ENCODE data around the gene LRRC4C.
"Not testable (repeated sequence)": the region's sequence is repeated elsewhere in the genome, so short reads cannot be mapped to it uniquely, and the experiment has no call there.

Gene LRRC4C

DNA sequence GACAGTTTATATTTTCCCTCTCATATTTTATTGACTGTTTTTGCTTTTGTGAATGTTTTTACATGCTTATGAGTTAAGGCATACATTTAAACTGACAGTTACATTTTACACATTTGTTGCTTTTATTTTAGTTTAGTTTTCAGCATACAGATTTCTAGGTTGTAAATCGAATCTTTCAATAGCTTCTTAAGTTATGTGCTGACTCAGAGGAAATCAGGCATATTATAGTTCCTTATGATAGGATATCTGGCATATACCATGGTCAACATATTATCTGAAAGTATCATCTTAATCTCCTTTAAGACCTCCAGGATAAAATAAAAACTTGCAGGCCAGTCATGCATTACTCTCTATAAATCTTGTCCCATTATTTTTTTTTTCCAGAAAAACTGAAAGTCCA is 916.6 kb downstream of the LRRC4C start:
- Histone ChIP-seq H4K12ac (ENCODE audit: low read depth, low read length) (no peak overlapping the region), H3K4ac (ENCODE audit: low read depth, low read length) (no peak overlapping the region), H4K91ac (ENCODE audit: low read depth, low read length) (no peak overlapping the region), H3K4me3 (ENCODE audit: low read depth, low read length) (no peak overlapping the region), H2BK12ac (ENCODE audit: low read length) (no peak overlapping the region), H3K9me3 (ENCODE audit: insufficient read depth, low read depth, low read length) (no peaks in the 10 kb centered on the region), H2AFZ (ENCODE audit: insufficient read depth, low read length, poor library complexity) (no peak overlapping the region), H3K27ac (ENCODE audit: low read depth, low read length) (no peak overlapping the region), H3K4me1 (ENCODE audit: control insufficient read depth in 1 of 2, insufficient read depth in 2 of 2, low read length in 2 of 2) (no peaks in the 10 kb centered on the region), H4K8ac (ENCODE audit: low read depth, low read length) (no peak overlapping the region), H3K36me3 (ENCODE audit: control insufficient read depth in 1 of 2, insufficient read depth in 2 of 2, low read length in 2 of 2) (no peaks in the 10 kb centered on the region), H3K14ac (ENCODE audit: low read length) (no peak overlapping the region), H3K27me3 (ENCODE audit: insufficient read depth, low read length) (no peaks in the 10 kb centered on the region), H2BK5ac (ENCODE audit: low read depth, low read length, poor library complexity) (no peak overlapping the region), H2BK120ac (ENCODE audit: insufficient read depth, low read length, poor library complexity) (no peak overlapping the region), H2AK5ac (ENCODE audit: low read length) (no peak overlapping the region), H3K79me2 (ENCODE audit: control insufficient read depth, insufficient read depth, low read length, poor library complexity) (no peaks in the 10 kb centered on the region), H3K9ac (ENCODE audit: low read length) (no peak overlapping the region), H3K23ac (ENCODE audit: low read length) (no peak overlapping the region), H3K18ac (ENCODE audit: low read length) (no peak overlapping the region), H3K4me2 (ENCODE audit: low read length) (no peak overlapping the region), H3K79me1 (ENCODE audit: low read length) (no peaks in the 10 kb centered on the region)
- DNase-seq = no peak
- WGBS (ENCODE audit: extremely low coverage, insufficient coverage, insufficient read length) = no CpG with 5 or more reads among the region's 1 CpG

DNA sequence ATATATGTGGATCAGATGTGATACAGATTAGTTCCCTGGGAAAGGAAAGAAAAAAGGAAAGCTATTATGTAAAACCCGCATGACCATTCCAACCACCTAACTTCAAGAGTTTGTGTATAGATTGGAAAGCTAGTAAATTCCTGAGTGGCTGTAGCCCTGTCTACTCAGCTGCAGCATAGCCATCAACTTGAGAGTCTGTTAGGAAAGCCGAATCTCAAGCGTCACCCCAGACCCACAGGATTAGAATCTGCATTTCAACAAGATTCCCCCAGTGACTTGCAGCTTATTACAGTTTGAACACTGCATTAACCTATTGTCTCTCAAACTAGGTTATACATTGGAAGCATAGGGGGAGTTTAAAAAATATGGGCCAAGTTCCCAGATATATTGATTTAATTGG is 921.7 kb downstream of the LRRC4C start:
- no peak overlapping the region for H2AK5ac ChIP-seq (ENCODE audit: low read length)
- no peak overlapping the region for H3K14ac ChIP-seq (ENCODE audit: low read length)
- no peak overlapping the region for H3K9ac ChIP-seq (ENCODE audit: low read length)
- no peak overlapping the region for H4K12ac ChIP-seq (ENCODE audit: low read depth, low read length)
- no peak overlapping the region for H2AFZ ChIP-seq (ENCODE audit: insufficient read depth, low read length, poor library complexity)
- WGBS (ENCODE audit: extremely low coverage, insufficient coverage, insufficient read length) = no CpG with 5 or more reads among the region's 3 CpGs
- no peak overlapping the region for H4K8ac ChIP-seq (ENCODE audit: low read depth, low read length)
- H3K27ac ChIP-seq (ENCODE audit: low read depth, low read length) = no peak overlapping the region
- no peak for DNase-seq
- no peak overlapping the region for H3K4me3 ChIP-seq (ENCODE audit: low read depth, low read length)
- H3K9me3 ChIP-seq (ENCODE audit: insufficient read depth, low read depth, low read length) = no peaks in the 10 kb centered on the region
- H3K4ac ChIP-seq (ENCODE audit: low read depth, low read length) = no peak overlapping the region
- H3K27me3 ChIP-seq (ENCODE audit: insufficient read depth, low read length) = no peaks in the 10 kb centered on the region
- no peak overlapping the region for H2BK12ac ChIP-seq (ENCODE audit: low read length)
- H3K18ac ChIP-seq (ENCODE audit: low read length) = no peak overlapping the region
- H3K4me1 ChIP-seq (ENCODE audit: control insufficient read depth in 1 of 2, insufficient read depth in 2 of 2, low read length in 2 of 2) = no peaks in the 10 kb centered on the region
- no peak overlapping the region for H2BK120ac ChIP-seq (ENCODE audit: insufficient read depth, low read length, poor library complexity)
- H3K23ac ChIP-seq (ENCODE audit: low read length) = no peak overlapping the region
- no peak overlapping the region for H4K91ac ChIP-seq (ENCODE audit: low read depth, low read length)
- no peak overlapping the region for H2BK5ac ChIP-seq (ENCODE audit: low read depth, low read length, poor library complexity)
- H3K79me2 ChIP-seq (ENCODE audit: control insufficient read depth, insufficient read depth, low read length, poor library complexity) = no peaks in the 10 kb centered on the region
- H3K4me2 ChIP-seq (ENCODE audit: low read length) = no peak overlapping the region
- no peaks in the 10 kb centered on the region for H3K36me3 ChIP-seq (ENCODE audit: control insufficient read depth in 1 of 2, insufficient read depth in 2 of 2, low read length in 2 of 2)
- H3K79me1 ChIP-seq (ENCODE audit: low read length) = no peaks in the 10 kb centered on the region

DNA sequence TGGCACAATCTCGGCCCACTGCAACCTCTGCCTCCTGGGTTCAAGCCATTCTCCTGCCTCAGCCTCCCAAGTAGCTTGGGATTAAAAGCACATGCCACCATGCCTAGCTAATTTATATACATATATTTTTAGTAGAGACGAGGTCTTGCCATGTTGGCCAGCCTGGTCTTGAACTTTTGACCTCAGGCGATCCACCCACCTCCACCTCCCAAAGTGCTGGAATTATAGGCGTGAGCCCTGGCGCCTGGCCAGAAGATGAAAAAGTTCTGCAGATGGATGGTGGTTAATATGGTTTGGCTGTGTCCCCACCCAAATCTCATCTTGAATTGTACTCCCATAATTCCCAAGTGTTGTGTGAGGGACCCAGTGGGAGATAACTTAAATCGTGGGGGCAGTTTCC is 937.4 kb downstream of the LRRC4C start:
- H3K9me3 ChIP-seq (ENCODE audit: insufficient read depth, low read depth, low read length); H3K23ac ChIP-seq (ENCODE audit: low read length); H4K8ac ChIP-seq (ENCODE audit: low read depth, low read length); H3K9ac ChIP-seq (ENCODE audit: low read length); H3K14ac ChIP-seq (ENCODE audit: low read length); H4K91ac ChIP-seq (ENCODE audit: low read depth, low read length); H2BK5ac ChIP-seq (ENCODE audit: low read depth, low read length, poor library complexity); H2AFZ ChIP-seq (ENCODE audit: insufficient read depth, low read length, poor library complexity); H3K79me2 ChIP-seq (ENCODE audit: control insufficient read depth, insufficient read depth, low read length, poor library complexity); H4K12ac ChIP-seq (ENCODE audit: low read depth, low read length); H3K27me3 ChIP-seq (ENCODE audit: insufficient read depth, low read length); H3K4ac ChIP-seq (ENCODE audit: low read depth, low read length); H3K79me1 ChIP-seq (ENCODE audit: low read length); H2AK5ac ChIP-seq (ENCODE audit: low read length); H3K18ac ChIP-seq (ENCODE audit: low read length); DNase-seq; H2BK120ac ChIP-seq (ENCODE audit: insufficient read depth, low read length, poor library complexity); H2BK12ac ChIP-seq (ENCODE audit: low read length); H3K4me3 ChIP-seq (ENCODE audit: low read depth, low read length); H3K4me2 ChIP-seq (ENCODE audit: low read length); H3K27ac ChIP-seq (ENCODE audit: low read depth, low read length); H3K4me1 ChIP-seq (ENCODE audit: control insufficient read depth in 1 of 2, insufficient read depth in 2 of 2, low read length in 2 of 2); H3K36me3 ChIP-seq (ENCODE audit: control insufficient read depth in 1 of 2, insufficient read depth in 2 of 2, low read length in 2 of 2): not testable (repeated sequence)
- WGBS (ENCODE audit: extremely low coverage, insufficient coverage, insufficient read length) = no CpG with 5 or more reads among the region's 6 CpGs

DNA sequence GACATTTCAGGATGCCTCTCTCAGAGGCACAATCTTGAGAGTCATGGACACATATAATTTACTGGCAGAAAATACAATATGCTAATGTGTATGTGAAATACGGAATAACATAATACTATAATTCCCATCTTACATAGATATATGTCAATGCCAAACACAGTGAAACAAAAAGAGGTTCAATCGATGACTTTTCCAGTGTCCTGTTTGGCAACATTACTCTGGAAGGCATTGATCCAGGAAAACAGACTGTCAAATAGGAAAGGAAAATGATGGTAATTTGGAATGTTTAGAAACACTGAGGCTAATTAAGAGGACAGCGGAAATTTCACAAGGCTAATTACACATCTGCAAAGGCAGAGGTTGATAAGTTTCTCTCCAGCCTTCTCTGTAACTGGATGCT is 942.3 kb downstream of the LRRC4C start:
- Histone ChIP-seq H3K27ac (ENCODE audit: low read depth, low read length) (no peak overlapping the region), H3K4me1 (ENCODE audit: control insufficient read depth in 1 of 2, insufficient read depth in 2 of 2, low read length in 2 of 2) (no peaks in the 10 kb centered on the region)

More for the DNA sequence above, 942.3 kb downstream of the LRRC4C start:
- Histone ChIP-seq H3K4ac (ENCODE audit: low read depth, low read length) (no peak overlapping the region), H3K79me1 (ENCODE audit: low read length) (no peaks in the 10 kb centered on the region), H3K79me2 (ENCODE audit: control insufficient read depth, insufficient read depth, low read length, poor library complexity) (no peaks in the 10 kb centered on the region), H3K18ac (ENCODE audit: low read length) (no peak overlapping the region), H3K27me3 (ENCODE audit: insufficient read depth, low read length) (no peaks in the 10 kb centered on the region), H2BK5ac (ENCODE audit: low read depth, low read length, poor library complexity) (no peak overlapping the region), H3K23ac (ENCODE audit: low read length) (no peak overlapping the region), H4K12ac (ENCODE audit: low read depth, low read length) (no peak overlapping the region), H2BK12ac (ENCODE audit: low read length) (no peak overlapping the region), H3K9me3 (ENCODE audit: insufficient read depth, low read depth, low read length) (no peaks in the 10 kb centered on the region), H2AFZ (ENCODE audit: insufficient read depth, low read length, poor library complexity) (no peak overlapping the region), H2BK120ac (ENCODE audit: insufficient read depth, low read length, poor library complexity) (no peak overlapping the region), H3K9ac (ENCODE audit: low read length) (no peak overlapping the region), H3K4me2 (ENCODE audit: low read length) (no peak overlapping the region), H3K36me3 (ENCODE audit: control insufficient read depth in 1 of 2, insufficient read depth in 2 of 2, low read length in 2 of 2) (no peaks in the 10 kb centered on the region), H3K4me3 (ENCODE audit: low read depth, low read length) (no peak overlapping the region), H4K91ac (ENCODE audit: low read depth, low read length) (no peak overlapping the region), H2AK5ac (ENCODE audit: low read length) (no peak overlapping the region), H4K8ac (ENCODE audit: low read depth, low read length) (no peak overlapping the region), H3K14ac (ENCODE audit: low read length) (no peak overlapping the region)
- no CpG with 5 or more reads among the region's 3 CpGs for WGBS (ENCODE audit: extremely low coverage, insufficient coverage, insufficient read length)
- no peak for DNase-seq
